ENCODE results near the gene ABI1. TPM values are rescaled to one million over a fixed set of nuclear protein-coding genes. Genes with fewer than 3 reads are reported as not detected.

Gene ABI1
- total RNA-seq, 1 donor from 2014 or later, result 29.4 TPM

DNA sequence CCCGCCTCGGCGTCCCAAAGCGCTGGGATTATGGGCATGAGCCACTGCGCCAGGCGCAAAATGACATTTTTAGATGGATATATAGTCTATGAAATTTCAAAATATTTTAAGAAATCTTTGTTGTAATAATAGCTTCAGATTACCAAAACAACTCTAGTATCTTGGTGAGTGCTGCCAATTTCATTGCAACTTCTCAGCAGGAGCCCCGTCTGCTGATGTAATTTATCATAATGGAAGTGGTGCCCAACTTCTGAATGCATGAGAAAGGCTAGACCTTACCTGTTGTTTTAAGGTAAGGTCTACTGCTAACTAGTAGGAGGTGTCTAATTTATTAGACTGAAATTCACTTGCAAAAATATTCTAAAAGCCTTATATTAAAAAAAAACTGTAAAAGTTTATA is 143.3 kb downstream of the ABI1 start:
- DNase-seq (ENCODE audit: low read depth in 2 of 2), result no peak

GRCh38 chr10:26715137-26715487 is 145.6 kb downstream of the ABI1 start:
- no peak for DNase-seq (ENCODE audit: low read depth in 2 of 2)

- no peak for DNase-seq (ENCODE audit: low read depth in 2 of 2)
These were observed 146.2 kb downstream of the ABI1 start for GRCh38 chr10:26714415-26715136.

- no peak for DNase-seq (ENCODE audit: low read depth in 2 of 2)
These were observed 149.4 kb downstream of the ABI1 start for GRCh38 chr10:26711324-26711723.

- DNase-seq (ENCODE audit: low read depth in 2 of 2), result no peak
These were observed 153.8 kb downstream of the ABI1 start for GRCh38 chr10:26706936-26707335.

DNA sequence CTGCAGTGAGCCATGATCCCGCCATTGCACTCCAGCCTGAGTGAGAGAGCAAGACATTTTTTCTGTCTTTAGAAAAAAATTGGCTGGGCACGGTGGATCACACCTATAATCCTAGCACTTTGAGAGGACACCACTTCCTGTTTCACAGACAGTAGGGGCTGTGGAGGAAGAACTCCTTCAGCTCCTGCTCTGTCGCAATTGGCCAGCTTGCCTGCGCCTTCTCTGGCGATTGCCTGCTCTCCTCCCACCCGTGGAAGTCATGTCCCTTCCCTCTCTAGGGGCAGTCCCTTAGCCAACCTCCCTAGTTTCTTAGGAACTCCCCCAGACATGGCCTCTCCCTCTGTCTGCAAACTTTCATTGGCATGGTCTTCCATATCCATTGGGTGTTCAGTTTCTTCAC is 154.6 kb downstream of the ABI1 start:
- DNase-seq (ENCODE audit: low read depth in 2 of 2), result no peak

GRCh38 chr10:26703974-26704373 is 156.8 kb downstream of the ABI1 start:
- no peak for DNase-seq (ENCODE audit: low read depth in 2 of 2)

DNA sequence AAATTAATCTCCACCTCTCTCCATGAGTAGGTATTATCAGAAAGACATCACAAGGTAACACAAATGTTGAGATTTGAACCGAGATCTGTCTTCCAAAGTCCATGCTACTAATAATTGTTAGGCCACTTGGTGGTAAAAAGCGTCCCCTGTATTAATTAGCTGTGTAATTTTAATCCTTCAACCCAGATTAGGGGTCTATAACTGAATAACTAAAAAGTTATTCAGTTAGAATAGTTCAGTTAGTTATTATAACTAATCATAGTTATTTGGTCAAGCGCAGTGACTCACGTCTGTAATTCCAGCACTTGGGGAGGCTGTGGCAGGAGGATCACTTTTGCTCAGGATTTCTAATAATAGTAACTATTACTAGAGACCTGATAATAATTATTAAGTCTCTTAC is 157.7 kb downstream of the ABI1 start:
- DNase-seq (ENCODE audit: low read depth in 2 of 2), result no peak

DNA sequence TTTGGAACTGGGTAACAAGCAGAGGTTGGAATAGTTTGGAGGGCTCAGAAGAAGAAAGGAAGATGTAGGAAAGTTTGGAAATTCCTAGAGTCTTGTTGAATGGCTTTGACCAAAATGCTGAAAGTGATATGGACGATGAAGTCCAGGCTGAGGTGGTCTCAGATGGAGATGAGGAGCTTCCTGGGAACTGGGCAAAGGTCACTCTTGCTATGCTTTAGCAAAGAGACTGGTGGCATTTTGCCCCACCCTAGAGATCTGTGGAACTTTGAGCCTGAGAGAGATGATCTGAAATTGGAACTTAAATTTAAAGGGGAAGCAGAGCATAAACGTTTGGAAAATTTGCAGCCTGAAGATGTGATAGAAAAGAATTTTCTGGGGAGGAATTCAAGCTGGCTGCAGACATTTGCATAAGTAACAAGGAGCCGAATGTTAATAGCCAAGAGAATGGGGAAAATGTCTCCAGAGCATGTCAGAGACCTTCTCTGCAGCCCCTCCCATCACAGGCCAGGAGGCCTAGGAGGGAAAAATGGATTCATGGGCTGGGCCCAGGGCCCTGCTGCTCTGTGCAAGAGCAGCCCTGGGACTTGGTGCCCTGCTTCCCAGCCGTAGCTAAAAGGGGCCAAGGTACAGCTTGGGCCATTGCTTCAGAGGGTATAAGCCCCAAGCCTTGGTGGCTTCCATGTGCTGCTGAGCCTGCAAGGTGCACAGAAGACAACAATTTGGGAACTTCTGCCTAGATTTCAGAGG is 159.7 kb downstream of the ABI1 start:
- DNase-seq (ENCODE audit: low read depth in 2 of 2), result no peak

- no peak for DNase-seq (ENCODE audit: low read depth in 2 of 2)
These were observed 161.1 kb downstream of the ABI1 start for GRCh38 chr10:26699631-26700030.

DNA sequence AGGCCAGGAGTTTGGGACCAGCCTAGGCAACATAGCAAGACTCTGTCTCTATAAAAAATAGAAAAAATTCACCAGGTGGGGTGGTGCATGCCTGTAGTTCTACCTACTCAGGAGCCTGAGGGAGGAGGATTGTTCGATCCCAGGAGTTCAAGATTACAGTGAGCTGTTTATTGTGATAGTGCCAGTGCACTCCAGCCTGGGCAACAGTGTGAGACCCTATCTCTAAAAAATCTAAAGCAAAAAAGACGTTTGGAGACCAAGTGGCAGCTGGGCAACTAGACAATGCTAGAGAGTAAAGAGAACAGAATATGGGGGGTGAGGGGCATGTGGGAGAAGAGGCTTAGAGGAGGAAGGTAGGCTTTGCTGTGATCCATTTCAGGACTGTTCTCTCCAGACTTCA is 161.8 kb downstream of the ABI1 start:
- DNase-seq (ENCODE audit: low read depth in 2 of 2), result no peak

DNA sequence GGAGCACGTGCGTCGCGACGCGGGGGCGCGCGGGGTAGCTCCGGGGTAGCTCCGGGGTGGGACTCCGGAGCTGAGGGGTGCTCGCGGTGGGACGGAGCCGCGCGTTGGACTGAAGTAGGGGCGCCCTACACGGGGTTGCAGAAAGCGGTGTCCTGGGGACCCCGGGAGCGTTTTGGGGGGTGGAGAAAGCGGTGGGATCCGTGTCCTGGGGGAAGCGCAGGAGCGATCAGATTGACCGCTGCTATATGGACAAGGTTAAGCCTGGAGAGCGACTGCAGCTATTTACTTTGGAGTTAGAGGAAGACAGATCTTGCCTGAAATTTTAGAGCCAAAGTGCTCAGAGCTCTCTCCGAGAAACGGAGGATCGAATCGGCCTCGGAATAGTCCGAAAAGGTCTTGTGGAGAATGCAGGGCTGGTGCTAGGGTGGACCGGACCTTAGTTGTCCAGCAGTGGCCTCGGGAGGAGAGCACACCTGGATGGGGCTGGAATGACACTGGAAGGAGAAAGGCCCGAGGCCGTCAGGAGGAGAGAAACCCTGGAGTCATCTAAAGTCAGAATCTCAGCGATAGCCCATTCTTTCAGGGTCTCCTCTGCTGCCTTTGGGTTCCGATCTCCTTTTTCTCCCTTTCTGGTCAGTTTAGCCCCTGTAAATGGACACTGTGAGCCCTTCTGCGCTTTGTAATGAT is 162.7 kb downstream of the ABI1 start:
- DNase-seq (ENCODE audit: low read depth in 2 of 2), result no peak

DNA sequence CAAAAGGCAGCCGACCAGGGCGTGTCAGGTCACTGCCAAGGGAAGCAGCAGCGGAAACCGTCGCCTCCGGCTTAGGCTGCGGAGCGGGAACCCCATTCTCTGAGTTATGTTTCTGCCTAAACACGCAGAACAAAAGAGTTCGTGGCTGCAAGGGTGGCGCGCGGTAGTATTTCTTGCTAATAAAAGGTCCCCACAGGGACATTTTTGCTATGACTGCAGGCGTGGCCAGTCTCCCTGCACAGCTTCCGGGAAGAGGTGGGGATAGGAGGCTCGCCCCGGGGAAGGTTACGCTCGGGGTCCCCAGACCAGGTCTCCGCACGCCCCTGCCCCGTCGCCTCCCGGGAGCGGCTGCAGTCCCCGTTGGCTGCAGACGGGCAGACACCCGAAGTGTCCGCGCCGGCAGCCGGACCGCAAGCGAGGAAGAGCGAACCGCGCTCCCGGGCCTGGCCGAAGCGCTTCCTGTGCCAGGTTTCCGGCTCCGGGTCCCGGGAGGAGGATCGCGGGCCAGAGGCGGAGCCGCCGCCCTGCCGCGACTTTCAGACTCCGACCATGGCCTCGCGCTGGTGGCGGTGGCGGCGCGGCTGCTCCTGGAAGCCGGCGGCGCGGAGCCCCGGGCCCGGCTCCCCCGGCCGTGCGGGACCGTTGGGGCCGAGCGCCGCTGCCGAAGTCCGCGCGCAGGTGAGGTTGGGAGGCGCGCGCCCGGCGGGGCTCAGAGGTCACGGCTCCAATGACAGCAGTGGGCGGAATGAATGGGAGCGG is 163.4 kb downstream of the ABI1 start, which contains the start of gene PDSS1:
TSS of gene PDSS1 (plus strand) at position 539 of the 759 bp plus-strand sequence. CDS start at position 550, 11 bp downstream.
- peak; percentile 20 to 67 for DNase-seq (ENCODE audit: low read depth in 2 of 2)

DNA sequence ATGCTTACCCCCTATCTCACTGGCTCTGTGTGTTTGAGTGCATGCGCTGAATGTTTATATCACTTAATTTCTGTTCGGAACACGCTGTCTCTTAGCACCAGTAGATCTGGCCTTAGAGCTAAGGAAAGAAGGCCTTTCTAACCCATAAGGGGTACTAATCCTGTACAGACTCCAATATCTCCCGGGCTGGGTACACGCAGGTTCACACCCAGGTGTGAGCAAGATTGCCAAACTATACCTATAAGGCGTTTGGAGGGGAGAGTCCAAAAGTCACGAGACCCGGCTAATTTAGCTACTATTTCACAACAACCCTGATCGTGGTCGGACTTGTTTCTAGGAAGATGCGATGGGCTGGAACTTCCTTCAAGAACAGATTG is 164.0 kb downstream of the ABI1 start:
- no peak for DNase-seq (ENCODE audit: low read depth in 2 of 2)

Other genes with a start within 250 kb of the ABI1 start
- gene PDSS1, start 163.3 kb downstream of the ABI1 start, total RNA-seq, result 3.3 and 4.9 TPM in 2 replicates
- gene ANKRD26, start 239.5 kb upstream of the ABI1 start, total RNA-seq, result 4.3 and 5.3 TPM in 2 replicates

All from dermis microvascular lymphatic vessel endothelial cell (primary cell).